ENCODE measurements around the gene ABCD2.

DNA sequence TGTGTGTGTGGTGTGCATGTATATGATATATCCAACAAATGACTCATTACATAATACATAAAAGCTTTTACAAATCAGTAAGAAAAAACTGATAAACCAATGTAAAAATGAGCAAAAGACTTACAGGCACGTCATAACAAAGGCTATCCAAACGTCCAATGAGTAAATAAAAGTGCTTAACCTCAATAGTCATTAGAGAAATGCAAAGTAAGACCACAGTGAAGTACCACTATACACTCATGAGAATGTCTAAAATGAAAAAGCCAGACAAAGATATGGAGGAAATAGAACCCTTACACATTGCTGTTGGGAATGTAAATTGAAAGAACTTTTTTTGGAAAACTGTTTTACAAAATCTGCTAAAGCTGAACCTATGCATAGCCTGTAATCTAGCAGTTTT lies 7.8 kb downstream of the ABCD2 start:
- TF ChIP-seq, protein P1, sequence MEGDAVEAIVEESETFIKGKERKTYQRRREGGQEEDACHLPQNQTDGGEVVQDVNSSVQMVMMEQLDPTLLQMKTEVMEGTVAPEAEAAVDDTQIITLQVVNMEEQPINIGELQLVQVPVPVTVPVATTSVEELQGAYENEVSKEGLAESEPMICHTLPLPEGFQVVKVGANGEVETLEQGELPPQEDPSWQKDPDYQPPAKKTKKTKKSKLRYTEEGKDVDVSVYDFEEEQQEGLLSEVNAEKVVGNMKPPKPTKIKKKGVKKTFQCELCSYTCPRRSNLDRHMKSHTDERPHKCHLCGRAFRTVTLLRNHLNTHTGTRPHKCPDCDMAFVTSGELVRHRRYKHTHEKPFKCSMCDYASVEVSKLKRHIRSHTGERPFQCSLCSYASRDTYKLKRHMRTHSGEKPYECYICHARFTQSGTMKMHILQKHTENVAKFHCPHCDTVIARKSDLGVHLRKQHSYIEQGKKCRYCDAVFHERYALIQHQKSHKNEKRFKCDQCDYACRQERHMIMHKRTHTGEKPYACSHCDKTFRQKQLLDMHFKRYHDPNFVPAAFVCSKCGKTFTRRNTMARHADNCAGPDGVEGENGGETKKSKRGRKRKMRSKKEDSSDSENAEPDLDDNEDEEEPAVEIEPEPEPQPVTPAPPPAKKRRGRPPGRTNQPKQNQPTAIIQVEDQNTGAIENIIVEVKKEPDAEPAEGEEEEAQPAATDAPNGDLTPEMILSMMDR (conservative IDR thresholded peaks at IDR 0.05; ENCODE audit: low read length): no peak
- no peak for TF ChIP-seq EZH2phosphoT487 (IDR thresholded peaks at IDR 0.05; ENCODE audit: borderline replicate concordance)

All from Loucy (cell line).